HG03457 (cell line): ENCODE data around the gene NDOR1.
A peak's percentile ranks its signal among the peaks of the same experiment; 100 is the strongest.

Experiments
- ATAC-seq: cut with Tn5 transposase; IDR thresholded peaks from one replicate; pipeline ENCODE4 v1.9.1; 2021; ENCODE audit warnings: moderate number of reproducible peaks; ENCODE audit not compliant: unreplicated experiment

Gene NDOR1

GRCh38 chr9:137182836-137183235 lies 22.7 kb upstream of the NDOR1 start:
- ATAC-seq = no peak

- ATAC-seq = no peak
Measured at GRCh38 chr9:137183980-137184595, 21.4 kb upstream of the NDOR1 start.

- ATAC-seq = no peak
Measured at GRCh38 chr9:137184881-137185660, 20.4 kb upstream of the NDOR1 start.

- ATAC-seq = no peak
Measured at GRCh38 chr9:137185921-137186320, 19.6 kb upstream of the NDOR1 start.

- ATAC-seq = no peak
Measured at GRCh38 chr9:137186385-137186784, 19.1 kb upstream of the NDOR1 start.

- no peak for ATAC-seq
Measured at GRCh38 chr9:137187386-137187785, 18.1 kb upstream of the NDOR1 start.

GRCh38 chr9:137188086-137188489 lies 17.4 kb upstream of the NDOR1 start:
- no peak for ATAC-seq

- ATAC-seq = peak; percentile 55
Measured at GRCh38 chr9:137188490-137189296, 16.8 kb upstream of the NDOR1 start, which contains the start of the genes ANAPC2 and SSNA1. Gene ANAPC2, minus strand, starts transcription at chr9:137188560. Its CDS starts 28 bp downstream, at chr9:137188532. Gene SSNA1, plus strand, starts transcription at chr9:137188676. Its CDS starts 51 bp downstream, at chr9:137188727.

GRCh38 chr9:137189297-137190295 lies 15.9 kb upstream of the NDOR1 start:
- ATAC-seq = no peak

- ATAC-seq = no peak
Measured at GRCh38 chr9:137190315-137190856, 15.1 kb upstream of the NDOR1 start.

GRCh38 chr9:137191245-137191644 lies 14.3 kb upstream of the NDOR1 start:
- ATAC-seq = no peak

GRCh38 chr9:137191691-137192447 lies 13.6 kb upstream of the NDOR1 start:
- no peak for ATAC-seq

- no peak for ATAC-seq
Measured at GRCh38 chr9:137192448-137192780, 13.1 kb upstream of the NDOR1 start.

GRCh38 chr9:137192859-137193258 lies 12.6 kb upstream of the NDOR1 start:
- no peak for ATAC-seq

GRCh38 chr9:137193771-137194170 lies 11.7 kb upstream of the NDOR1 start:
- no peak for ATAC-seq

GRCh38 chr9:137194388-137194787 lies 11.1 kb upstream of the NDOR1 start:
- no peak for ATAC-seq

GRCh38 chr9:137194909-137195308 lies 10.6 kb upstream of the NDOR1 start:
- no peak for ATAC-seq

- ATAC-seq = no peak
Measured at GRCh38 chr9:137195525-137196220, 9.8 kb upstream of the NDOR1 start.
